ENCODE results near the gene TM9SF3. TPM values are rescaled to one million over a fixed set of nuclear protein-coding genes. Genes with fewer than 3 reads are reported as not detected.

TM9SF3 gene
- total and polyA plus RNA-seq, 4 donors, result 24.4 to 103 (median 66.7) TPM

- Histone ChIP-seq H3K4me3 (no peak overlapping the region), H3K36me3 (ENCODE audit: control insufficient read depth in 4 of 4, insufficient read depth in 4 of 4, low read length in 4 of 4) (peaks cover 0 to 6% (median 3%) of the 10 kb centered on the region in 4 donors), H3K4me1 (ENCODE audit: control insufficient read depth in 5 of 5, insufficient read depth in 5 of 5, low read length in 5 of 5) (peaks cover 0 to 18% (median 8%) of the 10 kb centered on the region in 5 donors), H3K9ac (ENCODE audit: insufficient read depth in 1 of 2, low read length in 2 of 2) (no peak overlapping the region), H3K9me3 (ENCODE audit: control insufficient read depth in 4 of 4, insufficient read depth in 3 of 4, low read length in 3 of 4) (no peaks in the 10 kb centered on the region), H3K27ac (ENCODE audit: low read depth in 1 of 2, low read length in 1 of 2) (no peak overlapping the region), H3K27me3 (ENCODE audit: control insufficient read depth in 3 of 3, insufficient read depth in 3 of 3, low read length in 2 of 3) (no peaks in the 10 kb centered on the region)
- no peak for TF ChIP-seq CTCF (IDR thresholded peaks at IDR 0.05; ENCODE audit: control extremely low read depth, extremely low read depth)
- no peak for DNase-seq
- no peak for ATAC-seq (ENCODE audit: insufficient read depth, low FRiP score)
- WGBS, 2 donors, result 76 to 86% methylated on average over 1 of the region's 1 CpG
Measured at GRCh38 chr10:96568402-96568801, 18.4 kb downstream of the TM9SF3 start.

GRCh38 chr10:96565774-96566173 is 21.0 kb downstream of the TM9SF3 start:
- H3K9me3 ChIP-seq (ENCODE audit: control insufficient read depth in 4 of 4, insufficient read depth in 3 of 4, low read length in 3 of 4), result peaks cover 0 to 2% (median 0%) of the 10 kb centered on the region in 4 donors
- TF ChIP-seq CTCF (IDR thresholded peaks at IDR 0.05; ENCODE audit: control extremely low read depth, extremely low read depth), result no peak
- DNase-seq, result no peak
- no peak overlapping the region for H3K9ac ChIP-seq (ENCODE audit: insufficient read depth in 1 of 2, low read length in 2 of 2)
- H3K36me3 ChIP-seq (ENCODE audit: control insufficient read depth in 4 of 4, insufficient read depth in 4 of 4, low read length in 4 of 4), result peaks cover 2 to 12% (median 8%) of the 10 kb centered on the region in 4 donors
- no peaks in the 10 kb centered on the region for H3K27me3 ChIP-seq (ENCODE audit: control insufficient read depth in 3 of 3, insufficient read depth in 3 of 3, low read length in 2 of 3)
- no peak for ATAC-seq (ENCODE audit: insufficient read depth, low FRiP score)
- peaks cover 0 to 13% (median 8%) of the 10 kb centered on the region in 5 donors for H3K4me1 ChIP-seq (ENCODE audit: control insufficient read depth in 5 of 5, insufficient read depth in 5 of 5, low read length in 5 of 5)
- no peak overlapping the region for H3K27ac ChIP-seq (ENCODE audit: low read depth in 1 of 2, low read length in 1 of 2)
- WGBS, 2 donors, result 39 to 73% methylated on average over 1 of the region's 1 CpG
- no peak overlapping the region for H3K4me3 ChIP-seq

DNA sequence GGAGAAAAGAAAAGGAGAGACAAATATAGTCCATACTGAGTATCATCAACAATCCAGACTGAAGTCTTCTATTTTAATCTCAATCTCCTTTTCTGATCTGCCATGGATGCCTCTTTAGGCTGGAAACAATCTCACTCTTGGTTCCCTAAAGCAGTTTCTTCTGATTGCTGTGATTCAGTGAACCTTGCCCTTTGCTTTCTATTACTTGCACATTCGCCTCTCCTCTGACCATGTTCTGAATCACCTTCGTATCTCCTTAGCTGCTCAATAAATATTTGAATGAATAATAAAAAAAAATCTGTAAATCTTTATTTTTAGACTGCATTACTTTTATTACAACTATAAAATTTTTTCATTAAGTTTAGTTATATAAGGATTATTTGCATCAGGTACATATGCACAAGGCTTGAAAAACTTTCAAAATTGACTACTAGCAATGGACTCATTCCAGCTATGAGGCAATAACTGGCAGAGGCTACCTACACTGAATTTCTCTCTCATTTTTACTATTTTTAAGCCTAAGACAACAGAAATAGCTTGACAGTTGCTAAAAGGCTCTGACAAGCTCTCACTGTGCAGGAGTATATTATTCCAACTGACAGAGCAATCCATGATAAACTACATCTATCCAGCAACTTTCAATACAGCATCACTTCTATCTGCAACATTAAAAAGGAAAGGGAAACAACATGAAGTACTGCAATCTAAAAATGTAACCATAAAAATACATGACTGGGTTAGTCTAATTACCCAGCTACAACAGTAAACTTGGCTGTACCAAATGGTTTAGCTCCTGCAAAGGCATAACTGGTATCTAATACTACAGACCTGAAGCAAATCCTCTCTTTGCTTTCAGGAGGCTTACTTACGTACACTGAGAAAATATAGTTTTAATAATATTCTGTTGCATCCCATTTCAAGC is 25.6 kb downstream of the TM9SF3 start:
- H3K27me3 ChIP-seq (ENCODE audit: control insufficient read depth in 3 of 3, insufficient read depth in 3 of 3, low read length in 2 of 3), result no peaks in the 10 kb centered on the region
- H3K9ac ChIP-seq (ENCODE audit: insufficient read depth in 1 of 2, low read length in 2 of 2), result no peak overlapping the region
- no peak for ATAC-seq (ENCODE audit: insufficient read depth, low FRiP score)
- DNase-seq, result peak in 1 of 3 donors; percentile 16
- peaks cover 6 to 27% (median 25%) of the 10 kb centered on the region in 4 donors for H3K36me3 ChIP-seq (ENCODE audit: control insufficient read depth in 4 of 4, insufficient read depth in 4 of 4, low read length in 4 of 4)
- 96% methylated on average over 3 of the region's 3 CpGs for WGBS, 2 donors
- TF ChIP-seq CTCF (IDR thresholded peaks at IDR 0.05; ENCODE audit: control extremely low read depth, extremely low read depth), result no peak
- H3K4me3 ChIP-seq, result no peak overlapping the region
- H3K27ac ChIP-seq (ENCODE audit: low read depth in 1 of 2, low read length in 1 of 2), result no peak overlapping the region
- peaks cover 0 to 2% (median 0%) of the 10 kb centered on the region in 4 donors for H3K9me3 ChIP-seq (ENCODE audit: control insufficient read depth in 4 of 4, insufficient read depth in 3 of 4, low read length in 3 of 4)
- peaks cover 0 to 5% (median 0%) of the 10 kb centered on the region in 5 donors for H3K4me1 ChIP-seq (ENCODE audit: control insufficient read depth in 5 of 5, insufficient read depth in 5 of 5, low read length in 5 of 5)

Measured in lung (tissue), 12 donors.